HUES64 (cell line): ENCODE results near the gene PMEPA1.

Experiments
- H3K27ac ChIP-seq: 2 replicates; pipeline ENCODE4 v1.7.0; 2013; ENCODE audit warnings: low read depth, low read length, inconsistent platforms
- H3K27me3 ChIP-seq: 2 replicates; pipeline ENCODE4 v1.6.1; 2013; ENCODE audit warnings: mild to moderate bottlenecking, low read length; ENCODE audit not compliant: insufficient read depth
- H3K36me3 ChIP-seq: 2 replicates; pipeline ENCODE4 v1.6.1; 2013; ENCODE audit warnings: mild to moderate bottlenecking, low read length; ENCODE audit not compliant: insufficient read depth
- H3K4me1 ChIP-seq: 2 replicates; pipeline ENCODE4 v1.6.1; 2013; ENCODE audit warnings: mild to moderate bottlenecking, low read length, moderate library complexity; ENCODE audit not compliant: insufficient read depth
- H3K4me3 ChIP-seq: 2 replicates; pipeline ENCODE4 v1.5.1; 2013; ENCODE audit warnings: mild to moderate bottlenecking, low read length, moderate library complexity
- H3K9ac ChIP-seq: 2 replicates; pipeline ENCODE4 v1.6.1; 2013; ENCODE audit warnings: mild to moderate bottlenecking, low read depth, low read length
- H3K9me3 ChIP-seq: 2 replicates; pipeline ENCODE4 v1.6.1; 2013; ENCODE audit warnings: low read depth, low read length; ENCODE audit not compliant: insufficient read depth
- WGBS: fragments of 150-250, 120-280 bp; methylation state at CpG from one replicate; pipeline ENCODE4 v1.1.7; 2013; ENCODE audit warnings: missing lambda C conversion rate; 5-methylcytosine and 5-hydroxymethylcytosine counted together

Gene PMEPA1

GRCh38 chr20:57748601-57749130 lies 38.9 kb upstream of the PMEPA1 start:
- Histone ChIP-seq H3K27ac (no peak overlapping the region), H3K4me3 (no peak overlapping the region), H3K9ac (no peak overlapping the region), H3K9me3 (no peaks in the 10 kb centered on the region), H3K27me3 (no peaks in the 10 kb centered on the region), H3K36me3 (no peaks in the 10 kb centered on the region), H3K4me1 (peaks cover 11% of the 10 kb centered on the region)
- WGBS, result 87% methylated on average over 29 of the region's 29 CpGs

- Histone ChIP-seq H3K9me3 (no peaks in the 10 kb centered on the region), H3K9ac (no peak overlapping the region), H3K4me1 (peaks cover 13% of the 10 kb centered on the region), H3K4me3 (no peak overlapping the region), H3K27ac (no peak overlapping the region), H3K27me3 (no peaks in the 10 kb centered on the region), H3K36me3 (no peaks in the 10 kb centered on the region)
- WGBS, result 73% methylated on average over 18 of the region's 18 CpGs
Measured at GRCh38 chr20:57747861-57748481, 38.2 kb upstream of the PMEPA1 start.

GRCh38 chr20:57746832-57747404 lies 37.1 kb upstream of the PMEPA1 start:
- Histone ChIP-seq H3K27me3 (no peaks in the 10 kb centered on the region), H3K36me3 (no peaks in the 10 kb centered on the region), H3K4me3 (no peak overlapping the region), H3K4me1 (peaks cover 17% of the 10 kb centered on the region), H3K27ac (no peak overlapping the region), H3K9me3 (no peaks in the 10 kb centered on the region), H3K9ac (no peak overlapping the region)
- 86% methylated on average over 7 of the region's 7 CpGs for WGBS

- no peaks in the 10 kb centered on the region for H3K27me3 ChIP-seq
Measured at GRCh38 chr20:57746201-57746600, 36.4 kb upstream of the PMEPA1 start.

GRCh38 chr20:57744206-57744605 lies 34.4 kb upstream of the PMEPA1 start:
- H3K9ac ChIP-seq, result no peak overlapping the region
- peaks cover 17% of the 10 kb centered on the region for H3K4me1 ChIP-seq
- H3K4me3 ChIP-seq, result no peak overlapping the region
- H3K9me3 ChIP-seq, result no peaks in the 10 kb centered on the region
- no peak overlapping the region for H3K27ac ChIP-seq
- H3K36me3 ChIP-seq, result no peaks in the 10 kb centered on the region
- 87% methylated on average over 5 of the region's 6 CpGs for WGBS
- H3K27me3 ChIP-seq, result no peaks in the 10 kb centered on the region

More at GRCh38 chr20:57746201-57746600, 36.4 kb upstream of the PMEPA1 start:
- WGBS, result 95% methylated on average over 13 of the region's 13 CpGs
- H3K36me3 ChIP-seq, result no peaks in the 10 kb centered on the region
- H3K4me1 ChIP-seq, result peaks cover 17% of the 10 kb centered on the region
- no peaks in the 10 kb centered on the region for H3K9me3 ChIP-seq
- no peak overlapping the region for H3K27ac ChIP-seq
- no peak overlapping the region for H3K9ac ChIP-seq
- H3K4me3 ChIP-seq, result no peak overlapping the region

- WGBS, result 85% methylated on average over 10 of the region's 10 CpGs
Measured at GRCh38 chr20:57743450-57744095, 33.8 kb upstream of the PMEPA1 start.

GRCh38 chr20:57742507-57743181 lies 32.8 kb upstream of the PMEPA1 start:
- Histone ChIP-seq H3K27ac (no peak overlapping the region), H3K9ac (no peak overlapping the region), H3K4me3 (no peak overlapping the region), H3K36me3 (no peaks in the 10 kb centered on the region), H3K27me3 (no peaks in the 10 kb centered on the region), H3K4me1 (peaks cover 13% of the 10 kb centered on the region), H3K9me3 (no peaks in the 10 kb centered on the region)
- 77% methylated on average over 11 of the region's 11 CpGs for WGBS

More at GRCh38 chr20:57743450-57744095, 33.8 kb upstream of the PMEPA1 start:
- Histone ChIP-seq H3K9ac (no peak overlapping the region), H3K27me3 (no peaks in the 10 kb centered on the region), H3K4me1 (peaks cover 17% of the 10 kb centered on the region), H3K27ac (no peak overlapping the region), H3K9me3 (no peaks in the 10 kb centered on the region), H3K4me3 (no peak overlapping the region), H3K36me3 (no peaks in the 10 kb centered on the region)

GRCh38 chr20:57738484-57738883 lies 28.7 kb upstream of the PMEPA1 start:
- no peaks in the 10 kb centered on the region for H3K9me3 ChIP-seq
- no peak overlapping the region for H3K4me3 ChIP-seq
- no peaks in the 10 kb centered on the region for H3K27me3 ChIP-seq
- H3K4me1 ChIP-seq, result peaks cover 6% of the 10 kb centered on the region; the same call in 1 of the 2 replicates
- H3K9ac ChIP-seq, result no peak overlapping the region
- H3K27ac ChIP-seq, result no peak overlapping the region
- WGBS, result 64% methylated on average over 2 of the region's 2 CpGs
- no peaks in the 10 kb centered on the region for H3K36me3 ChIP-seq

- H3K4me3 ChIP-seq, result no peak overlapping the region
- H3K36me3 ChIP-seq, result no peaks in the 10 kb centered on the region
- no peaks in the 10 kb centered on the region for H3K27me3 ChIP-seq
- 72% methylated on average over 1 of the region's 2 CpGs for WGBS
- no peaks in the 10 kb centered on the region for H3K9me3 ChIP-seq
- no peak overlapping the region for H3K27ac ChIP-seq
- no peak overlapping the region for H3K9ac ChIP-seq
- peaks cover 5% of the 10 kb centered on the region; the same call in 1 of the 2 replicates for H3K4me1 ChIP-seq
Measured at GRCh38 chr20:57738053-57738452, 28.2 kb upstream of the PMEPA1 start.

- no peak overlapping the region for H3K4me3 ChIP-seq
- no peaks in the 10 kb centered on the region for H3K27me3 ChIP-seq
- H3K4me1 ChIP-seq, result no peaks in the 10 kb centered on the region
- no peak overlapping the region for H3K9ac ChIP-seq
- WGBS, result 85% methylated on average over 4 of the region's 4 CpGs
- no peak overlapping the region for H3K27ac ChIP-seq
- H3K36me3 ChIP-seq, result no peaks in the 10 kb centered on the region
- H3K9me3 ChIP-seq, result no peaks in the 10 kb centered on the region
Measured at GRCh38 chr20:57737349-57737748, 27.5 kb upstream of the PMEPA1 start.
